ENCODE measurements around the gene TP63.

DNA sequence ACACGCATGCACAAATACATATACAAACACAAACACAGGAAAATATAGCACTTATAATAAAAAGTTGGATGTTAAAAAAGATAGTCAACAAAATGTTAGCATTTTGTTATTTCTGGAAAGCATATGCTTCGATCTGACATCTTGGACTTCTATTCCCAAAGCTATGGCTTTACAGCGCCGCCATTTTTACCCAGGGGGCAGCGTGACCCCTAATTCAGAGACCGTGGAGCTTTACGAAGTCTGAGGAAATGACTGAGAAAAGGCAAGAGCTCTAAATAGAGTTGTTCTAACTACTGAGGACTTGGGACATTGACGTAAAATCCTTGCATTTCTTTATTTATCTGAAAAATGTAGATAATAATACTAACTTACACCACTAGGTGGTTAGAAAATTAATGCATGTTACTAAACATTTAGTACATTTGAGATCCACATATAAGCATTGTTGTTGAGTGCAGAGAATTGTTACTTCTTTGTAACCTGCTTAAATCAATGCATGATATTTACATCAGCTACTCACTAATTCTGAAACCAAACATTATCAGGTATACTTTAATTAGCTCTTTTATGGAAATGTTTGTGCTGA, 155.4 kb downstream of the TP63 start:
- TF ChIP-seq, protein P1, sequence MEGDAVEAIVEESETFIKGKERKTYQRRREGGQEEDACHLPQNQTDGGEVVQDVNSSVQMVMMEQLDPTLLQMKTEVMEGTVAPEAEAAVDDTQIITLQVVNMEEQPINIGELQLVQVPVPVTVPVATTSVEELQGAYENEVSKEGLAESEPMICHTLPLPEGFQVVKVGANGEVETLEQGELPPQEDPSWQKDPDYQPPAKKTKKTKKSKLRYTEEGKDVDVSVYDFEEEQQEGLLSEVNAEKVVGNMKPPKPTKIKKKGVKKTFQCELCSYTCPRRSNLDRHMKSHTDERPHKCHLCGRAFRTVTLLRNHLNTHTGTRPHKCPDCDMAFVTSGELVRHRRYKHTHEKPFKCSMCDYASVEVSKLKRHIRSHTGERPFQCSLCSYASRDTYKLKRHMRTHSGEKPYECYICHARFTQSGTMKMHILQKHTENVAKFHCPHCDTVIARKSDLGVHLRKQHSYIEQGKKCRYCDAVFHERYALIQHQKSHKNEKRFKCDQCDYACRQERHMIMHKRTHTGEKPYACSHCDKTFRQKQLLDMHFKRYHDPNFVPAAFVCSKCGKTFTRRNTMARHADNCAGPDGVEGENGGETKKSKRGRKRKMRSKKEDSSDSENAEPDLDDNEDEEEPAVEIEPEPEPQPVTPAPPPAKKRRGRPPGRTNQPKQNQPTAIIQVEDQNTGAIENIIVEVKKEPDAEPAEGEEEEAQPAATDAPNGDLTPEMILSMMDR (IDR thresholded peaks at IDR 0.05) = no peak
- no peak for TF ChIP-seq EP300 (IDR thresholded peaks at IDR 0.05)
- no peak for TF ChIP-seq POLR2AphosphoS5 (IDR thresholded peaks at IDR 0.05)

All from sigmoid colon (tissue), 4 donors.